Esophagus squamous epithelium (tissue), 5 donors: Measurements from ENCODE around the gene ZNF862. TPM values are rescaled to one million over a fixed set of nuclear protein-coding genes. Genes with fewer than 3 reads are reported as not detected.

Experiments used
- DNase-seq: peaks from one replicate; lab custom pipeline; 2025; lab: John Stamatoyannopoulos, UW
- H3K27ac ChIP-seq, 4 donors: fragments of 200-600 bp; sonication (generic); one replicate each; pipeline ENCODE4 v1.5.1; 2016 to 2019; ENCODE audit warnings: mild to moderate bottlenecking in 1 of 4
- H3K27me3 ChIP-seq, 4 donors: fragments of 200-600 bp; sonication (generic); 1 replicate in 3 of 4; 2 replicates in 1 of 4; pipeline versions ENCODE4 v1.5.1 to v1.6.0; 2017 to 2021; ENCODE audit warnings: antibody characterized with exemption in 1 of 4
- H3K36me3 ChIP-seq, 3 donors: fragments of 200-600 bp; sonication (generic); one replicate each; pipeline ENCODE4 v1.5.1; 2016 to 2019
- H3K4me1 ChIP-seq, 3 donors: fragments of 200-600 bp; sonication (generic); one replicate each; pipeline ENCODE4 v1.5.1; 2017 to 2019
- H3K4me3 ChIP-seq, 4 donors: fragments of 200-600 bp; sonication (generic); 1 replicate in 3 of 4; 2 replicates in 1 of 4; pipeline ENCODE4 v1.5.1; 2016 to 2019; ENCODE audit warnings: mild to moderate bottlenecking in 2 of 4, moderate library complexity in 1 of 4
- H3K9me3 ChIP-seq, 3 donors: fragments of 200-600 bp; sonication (generic); one replicate each; pipeline ENCODE4 v1.5.1; 2016 to 2019
- POLR2A ChIP-seq, 4 donors: fragments of 450-650 bp; IDR thresholded peaks; one replicate each; pipeline ENCODE4 v1.6.1; 2017; ENCODE audit warnings: antibody characterized with exemption in 4 of 4, mild to moderate bottlenecking in 4 of 4, moderate library complexity in 3 of 4
- WGBS, 2 donors: methylation state at CpG; one replicate each; pipeline ENCODE4 v1.1.5; 2018; 5-methylcytosine and 5-hydroxymethylcytosine counted together
- intact Hi-C: fragments of 100-400 bp; cut with DNase I; formaldehyde crosslinking; loops from one replicate; pipeline ENCODE4 v1.15.0; 2022
- total RNA-seq, 4 donors: library from RNA; depleted of rRNA; stranded (reverse); fragments of >200 nt; gene quantifications; one replicate each; pipeline ENCODE4 v1.1.0, GENCODE V29; 2016
- TF ChIP-seq, protein P1 (sequence below), 6 experiments: fragments of 450-650 bp in 4 of 6; fragments of 200-600 bp in 2 of 6; sonication (generic) in 2 of 6; IDR thresholded peaks; one replicate each; pipeline ENCODE4 v1.5.1; 2016 to 2019; ENCODE audit warnings: antibody characterized with exemption in 6 of 6, mild to moderate bottlenecking in 4 of 6, moderate library complexity in 4 of 6
- donor health status: DM: yes; HTN: yes; CAD: no.

The ZNF862 gene
- total RNA-seq, 4 donors from 2014 or later = 7.1 to 13.2 (median 9.9) TPM

DNA sequence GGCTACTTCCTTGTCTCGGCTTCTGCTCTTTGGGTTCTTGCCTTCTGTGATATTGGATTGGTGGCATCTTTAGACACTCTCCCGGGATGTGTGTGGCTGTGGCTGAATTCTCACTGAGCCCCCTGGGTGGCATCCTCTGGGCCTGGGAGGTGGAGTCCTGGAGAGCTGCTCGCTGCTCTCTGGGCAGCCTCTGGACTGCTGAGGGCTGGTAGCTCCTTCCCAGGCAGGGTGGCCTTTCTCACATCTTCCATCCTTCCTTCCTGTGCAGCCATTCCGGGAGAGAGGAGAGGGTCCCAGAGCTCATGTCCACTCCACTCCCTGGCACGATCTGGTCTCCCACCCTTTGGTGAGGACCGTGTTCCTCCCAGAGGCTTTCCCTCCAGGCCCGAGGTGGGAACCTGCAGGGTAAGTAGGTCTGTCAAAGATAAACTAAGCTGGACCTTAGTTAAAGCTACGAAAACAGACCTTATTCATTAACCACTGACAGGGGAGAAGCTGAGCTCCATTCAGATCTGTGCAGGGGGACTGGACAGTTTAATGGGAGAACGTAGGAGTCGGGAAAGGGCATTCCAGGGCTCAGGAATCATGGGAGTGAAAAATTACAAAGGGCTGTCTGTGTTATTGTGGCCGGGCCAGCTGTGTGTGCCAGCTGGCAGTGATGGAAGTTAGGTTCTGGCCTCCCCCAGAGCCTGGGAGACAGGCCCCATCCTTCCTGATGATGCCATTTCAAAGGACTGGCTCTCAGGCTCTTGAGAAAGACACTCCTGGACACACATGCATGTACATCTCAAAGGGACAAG is 44.3 kb downstream of the ZNF862 start:
- H3K36me3 ChIP-seq = no peaks in the 10 kb centered on the region
- H3K9me3 ChIP-seq = no peaks in the 10 kb centered on the region
- H3K27ac ChIP-seq = peak overlapping the region in 2 of 4 donors; percentile 14 to 39
- H3K4me1 ChIP-seq = peaks cover 0 to 41% (median 7%) of the 10 kb centered on the region in 3 donors
- no peak for DNase-seq
- H3K27me3 ChIP-seq = no peaks in the 10 kb centered on the region
- WGBS, 2 donors = 56 to 67% methylated on average over 5 to 10 of the region's 11 CpGs
- TF ChIP-seq, protein P1, sequence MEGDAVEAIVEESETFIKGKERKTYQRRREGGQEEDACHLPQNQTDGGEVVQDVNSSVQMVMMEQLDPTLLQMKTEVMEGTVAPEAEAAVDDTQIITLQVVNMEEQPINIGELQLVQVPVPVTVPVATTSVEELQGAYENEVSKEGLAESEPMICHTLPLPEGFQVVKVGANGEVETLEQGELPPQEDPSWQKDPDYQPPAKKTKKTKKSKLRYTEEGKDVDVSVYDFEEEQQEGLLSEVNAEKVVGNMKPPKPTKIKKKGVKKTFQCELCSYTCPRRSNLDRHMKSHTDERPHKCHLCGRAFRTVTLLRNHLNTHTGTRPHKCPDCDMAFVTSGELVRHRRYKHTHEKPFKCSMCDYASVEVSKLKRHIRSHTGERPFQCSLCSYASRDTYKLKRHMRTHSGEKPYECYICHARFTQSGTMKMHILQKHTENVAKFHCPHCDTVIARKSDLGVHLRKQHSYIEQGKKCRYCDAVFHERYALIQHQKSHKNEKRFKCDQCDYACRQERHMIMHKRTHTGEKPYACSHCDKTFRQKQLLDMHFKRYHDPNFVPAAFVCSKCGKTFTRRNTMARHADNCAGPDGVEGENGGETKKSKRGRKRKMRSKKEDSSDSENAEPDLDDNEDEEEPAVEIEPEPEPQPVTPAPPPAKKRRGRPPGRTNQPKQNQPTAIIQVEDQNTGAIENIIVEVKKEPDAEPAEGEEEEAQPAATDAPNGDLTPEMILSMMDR (IDR thresholded peaks at IDR 0.05) = no peak
- TF ChIP-seq POLR2A (IDR thresholded peaks at IDR 0.05) = no peak
- no peak overlapping the region for H3K4me3 ChIP-seq
- intact Hi-C loops = no loop called here

- WGBS, 2 donors = 67 to 74% methylated on average over 6 of the region's 8 CpGs
- intact Hi-C loops = no loop called here
Measured at GRCh38 chr7:149883048-149883438, 44.9 kb downstream of the ZNF862 start.

DNA sequence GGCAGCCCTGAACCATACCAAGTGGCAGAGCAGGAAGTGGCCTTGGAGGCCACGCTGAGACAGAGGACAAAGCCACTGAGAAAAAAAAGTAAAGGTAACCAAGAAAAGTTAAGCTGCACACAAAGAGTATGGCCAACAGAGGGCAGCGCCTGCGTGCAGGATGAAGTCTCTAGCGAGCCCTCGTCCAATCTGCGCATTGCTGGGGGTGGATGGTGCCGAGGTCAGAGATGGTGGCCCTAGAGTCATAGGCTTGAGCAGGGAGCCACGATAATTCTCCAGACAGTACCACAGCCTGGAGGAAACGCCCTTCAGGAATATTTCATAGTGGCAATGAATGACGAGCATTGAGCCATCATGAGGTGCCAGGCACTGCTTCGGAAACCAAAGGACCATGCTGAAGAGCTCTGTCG is 45.3 kb downstream of the ZNF862 start:
- Histone ChIP-seq H3K4me3 (no peak overlapping the region), H3K4me1 (peaks cover 0 to 41% (median 7%) of the 10 kb centered on the region in 3 donors), H3K27me3 (no peaks in the 10 kb centered on the region), H3K27ac (peak overlapping the region in 1 of 4 donors; percentile 25), H3K9me3 (no peaks in the 10 kb centered on the region), H3K36me3 (no peaks in the 10 kb centered on the region)
- TF ChIP-seq, protein P1 (IDR thresholded peaks at IDR 0.05) = peak; percentile 30 to 62 (median 56)
- TF ChIP-seq POLR2A (IDR thresholded peaks at IDR 0.05) = no peak
- DNase-seq = no peak
- intact Hi-C loops = no loop called here
- 27 to 30% methylated on average over 12 of the region's 12 CpGs for WGBS, 2 donors

More at GRCh38 chr7:149883048-149883438, 44.9 kb downstream of the ZNF862 start:
- Histone ChIP-seq H3K9me3 (no peaks in the 10 kb centered on the region), H3K36me3 (no peaks in the 10 kb centered on the region), H3K4me1 (peaks cover 0 to 41% (median 7%) of the 10 kb centered on the region in 3 donors), H3K4me3 (no peak overlapping the region), H3K27ac (peak overlapping the region in 1 of 4 donors; percentile 33), H3K27me3 (no peaks in the 10 kb centered on the region)
- TF ChIP-seq POLR2A (IDR thresholded peaks at IDR 0.05) = no peak
- TF ChIP-seq, protein P1 (IDR thresholded peaks at IDR 0.05) = no peak
- DNase-seq = no peak

DNA sequence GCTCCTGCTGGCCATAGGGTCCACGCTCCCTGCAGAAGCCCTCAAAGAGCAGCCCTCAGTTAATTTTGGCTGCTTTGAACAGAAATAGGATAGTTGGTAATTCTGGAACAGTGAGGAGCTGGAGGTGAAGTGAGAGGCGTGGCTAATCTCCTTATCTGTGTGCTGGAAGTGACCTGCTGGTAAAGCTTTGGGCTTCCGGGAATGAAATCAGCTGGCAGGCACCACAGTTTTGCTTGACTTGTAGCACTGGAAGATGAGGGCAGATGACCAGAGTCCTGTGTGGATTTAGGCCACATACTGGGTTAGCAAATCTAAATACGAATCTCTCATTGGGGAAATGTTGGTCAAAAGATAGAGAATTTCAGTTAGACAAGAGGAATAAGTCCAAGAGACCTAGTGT is 45.8 kb downstream of the ZNF862 start:
- TF ChIP-seq, protein P1 (IDR thresholded peaks at IDR 0.05) = no peak
- TF ChIP-seq POLR2A (IDR thresholded peaks at IDR 0.05) = no peak
- Histone ChIP-seq H3K4me1 (peaks cover 0 to 41% (median 7%) of the 10 kb centered on the region in 3 donors), H3K36me3 (no peaks in the 10 kb centered on the region), H3K9me3 (no peaks in the 10 kb centered on the region), H3K27me3 (no peaks in the 10 kb centered on the region), H3K4me3 (no peak overlapping the region), H3K27ac (peak overlapping the region in 1 of 4 donors; percentile 25)
- DNase-seq = no peak
- 65 to 70% methylated on average over 3 to 4 of the region's 4 CpGs for WGBS, 2 donors
- intact Hi-C loops = no loop called here

- TF ChIP-seq, protein P1 (IDR thresholded peaks at IDR 0.05) = no peak
- no peak for TF ChIP-seq POLR2A (IDR thresholded peaks at IDR 0.05)
- H3K4me1 ChIP-seq = peaks cover 0 to 41% (median 7%) of the 10 kb centered on the region in 3 donors
- H3K27me3 ChIP-seq = no peaks in the 10 kb centered on the region
- no peaks in the 10 kb centered on the region for H3K36me3 ChIP-seq
- H3K4me3 ChIP-seq = no peak overlapping the region
- no peaks in the 10 kb centered on the region for H3K9me3 ChIP-seq
- intact Hi-C loops = no loop called here
- WGBS, 2 donors = 65 to 69% methylated on average over 2 of the region's 2 CpGs
- no peak overlapping the region for H3K27ac ChIP-seq
- DNase-seq = no peak
Measured at GRCh38 chr7:149884541-149884940, 46.4 kb downstream of the ZNF862 start.
